Measurements from ENCODE around the gene AGER. TPM values are rescaled to one million over a fixed set of nuclear protein-coding genes. Genes with fewer than 3 reads are reported as not detected.

AGER gene
- total and polyA plus RNA-seq, 9 of the 15 experiments (the other 6 are each of a cell fraction or from before 2014, with no cell fraction given), result 1.2 to 11.5 (median 4.1) TPM

DNA sequence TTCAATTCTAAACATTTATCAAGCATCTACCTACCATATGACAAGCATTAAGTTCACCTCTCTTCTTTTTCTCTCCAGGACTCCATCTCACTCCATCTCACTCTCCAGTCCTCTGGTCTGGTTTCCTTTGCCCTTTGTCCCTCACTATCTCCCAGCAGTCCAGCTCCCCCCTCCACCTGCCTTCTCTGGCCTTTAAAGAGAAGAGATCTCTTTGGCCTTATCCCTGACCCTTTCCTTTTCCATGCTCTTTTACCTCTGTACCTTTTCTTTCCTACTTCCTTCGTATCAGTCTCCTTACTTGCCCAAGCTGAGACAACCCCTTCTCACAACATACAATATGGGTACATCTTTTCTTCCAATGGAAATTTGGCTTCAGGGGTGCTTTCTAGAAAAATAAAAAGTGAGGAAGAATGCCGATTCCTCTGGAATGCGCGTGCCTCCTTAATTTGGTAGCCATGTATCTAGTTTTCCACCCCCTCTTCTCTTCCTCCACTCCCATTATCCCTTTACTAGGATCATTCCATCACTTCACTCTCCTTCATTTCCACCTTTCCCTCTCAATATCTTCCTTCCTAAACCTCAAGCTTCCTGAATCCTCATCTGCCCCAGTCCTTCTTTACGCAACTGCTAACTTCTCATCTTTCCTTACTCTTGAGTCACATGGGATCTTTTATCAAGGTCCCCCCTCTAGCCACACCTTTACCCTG lies 7.4 kb downstream of the AGER start (continued):
- TF ChIP-seq BHLHE40 (IDR thresholded peaks at IDR 0.05; ENCODE audit: low read length), result no peak
- TF ChIP-seq EP400 (IDR thresholded peaks at IDR 0.05), result no peak
- TF ChIP-seq, protein P1, sequence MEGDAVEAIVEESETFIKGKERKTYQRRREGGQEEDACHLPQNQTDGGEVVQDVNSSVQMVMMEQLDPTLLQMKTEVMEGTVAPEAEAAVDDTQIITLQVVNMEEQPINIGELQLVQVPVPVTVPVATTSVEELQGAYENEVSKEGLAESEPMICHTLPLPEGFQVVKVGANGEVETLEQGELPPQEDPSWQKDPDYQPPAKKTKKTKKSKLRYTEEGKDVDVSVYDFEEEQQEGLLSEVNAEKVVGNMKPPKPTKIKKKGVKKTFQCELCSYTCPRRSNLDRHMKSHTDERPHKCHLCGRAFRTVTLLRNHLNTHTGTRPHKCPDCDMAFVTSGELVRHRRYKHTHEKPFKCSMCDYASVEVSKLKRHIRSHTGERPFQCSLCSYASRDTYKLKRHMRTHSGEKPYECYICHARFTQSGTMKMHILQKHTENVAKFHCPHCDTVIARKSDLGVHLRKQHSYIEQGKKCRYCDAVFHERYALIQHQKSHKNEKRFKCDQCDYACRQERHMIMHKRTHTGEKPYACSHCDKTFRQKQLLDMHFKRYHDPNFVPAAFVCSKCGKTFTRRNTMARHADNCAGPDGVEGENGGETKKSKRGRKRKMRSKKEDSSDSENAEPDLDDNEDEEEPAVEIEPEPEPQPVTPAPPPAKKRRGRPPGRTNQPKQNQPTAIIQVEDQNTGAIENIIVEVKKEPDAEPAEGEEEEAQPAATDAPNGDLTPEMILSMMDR (IDR thresholded peaks at IDR 0.05 in 2 of 3, conservative IDR thresholded peaks at IDR 0.05 in 1 of 3; ENCODE audit: insufficient read depth in 2 of 3, low read depth in 1 of 3, low read length in 3 of 3), result no peak
- no peak for TF ChIP-seq ZNF444 (CRISPR knock-in tag; IDR thresholded peaks at IDR 0.05)
- TF ChIP-seq, protein P2, sequence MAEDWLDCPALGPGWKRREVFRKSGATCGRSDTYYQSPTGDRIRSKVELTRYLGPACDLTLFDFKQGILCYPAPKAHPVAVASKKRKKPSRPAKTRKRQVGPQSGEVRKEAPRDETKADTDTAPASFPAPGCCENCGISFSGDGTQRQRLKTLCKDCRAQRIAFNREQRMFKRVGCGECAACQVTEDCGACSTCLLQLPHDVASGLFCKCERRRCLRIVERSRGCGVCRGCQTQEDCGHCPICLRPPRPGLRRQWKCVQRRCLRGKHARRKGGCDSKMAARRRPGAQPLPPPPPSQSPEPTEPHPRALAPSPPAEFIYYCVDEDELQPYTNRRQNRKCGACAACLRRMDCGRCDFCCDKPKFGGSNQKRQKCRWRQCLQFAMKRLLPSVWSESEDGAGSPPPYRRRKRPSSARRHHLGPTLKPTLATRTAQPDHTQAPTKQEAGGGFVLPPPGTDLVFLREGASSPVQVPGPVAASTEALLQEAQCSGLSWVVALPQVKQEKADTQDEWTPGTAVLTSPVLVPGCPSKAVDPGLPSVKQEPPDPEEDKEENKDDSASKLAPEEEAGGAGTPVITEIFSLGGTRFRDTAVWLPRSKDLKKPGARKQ (CRISPR knock-in tag; IDR thresholded peaks at IDR 0.05), result no peak
- TF ChIP-seq, protein P3, sequence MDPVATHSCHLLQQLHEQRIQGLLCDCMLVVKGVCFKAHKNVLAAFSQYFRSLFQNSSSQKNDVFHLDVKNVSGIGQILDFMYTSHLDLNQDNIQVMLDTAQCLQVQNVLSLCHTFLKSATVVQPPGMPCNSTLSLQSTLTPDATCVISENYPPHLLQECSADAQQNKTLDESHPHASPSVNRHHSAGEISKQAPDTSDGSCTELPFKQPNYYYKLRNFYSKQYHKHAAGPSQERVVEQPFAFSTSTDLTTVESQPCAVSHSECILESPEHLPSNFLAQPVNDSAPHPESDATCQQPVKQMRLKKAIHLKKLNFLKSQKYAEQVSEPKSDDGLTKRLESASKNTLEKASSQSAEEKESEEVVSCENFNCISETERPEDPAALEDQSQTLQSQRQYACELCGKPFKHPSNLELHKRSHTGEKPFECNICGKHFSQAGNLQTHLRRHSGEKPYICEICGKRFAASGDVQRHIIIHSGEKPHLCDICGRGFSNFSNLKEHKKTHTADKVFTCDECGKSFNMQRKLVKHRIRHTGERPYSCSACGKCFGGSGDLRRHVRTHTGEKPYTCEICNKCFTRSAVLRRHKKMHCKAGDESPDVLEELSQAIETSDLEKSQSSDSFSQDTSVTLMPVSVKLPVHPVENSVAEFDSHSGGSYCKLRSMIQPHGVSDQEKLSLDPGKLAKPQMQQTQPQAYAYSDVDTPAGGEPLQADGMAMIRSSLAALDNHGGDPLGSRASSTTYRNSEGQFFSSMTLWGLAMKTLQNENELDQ (CRISPR knock-in tag; IDR thresholded peaks at IDR 0.05; ENCODE audit: borderline replicate concordance), result no peak
- no peak for TF ChIP-seq ZNF184 (CRISPR knock-in tag; IDR thresholded peaks at IDR 0.05)
- 0 out of 2 replicates have a peak, but pooled peaks have one; percentile 6 for TF ChIP-seq ELF1 (tag; IDR thresholded peaks at IDR 0.05)
- peak; percentile 97 for TF ChIP-seq THRAP3 (IDR thresholded peaks at IDR 0.05; ENCODE audit: borderline replicate concordance)
- TF ChIP-seq, protein P4, sequence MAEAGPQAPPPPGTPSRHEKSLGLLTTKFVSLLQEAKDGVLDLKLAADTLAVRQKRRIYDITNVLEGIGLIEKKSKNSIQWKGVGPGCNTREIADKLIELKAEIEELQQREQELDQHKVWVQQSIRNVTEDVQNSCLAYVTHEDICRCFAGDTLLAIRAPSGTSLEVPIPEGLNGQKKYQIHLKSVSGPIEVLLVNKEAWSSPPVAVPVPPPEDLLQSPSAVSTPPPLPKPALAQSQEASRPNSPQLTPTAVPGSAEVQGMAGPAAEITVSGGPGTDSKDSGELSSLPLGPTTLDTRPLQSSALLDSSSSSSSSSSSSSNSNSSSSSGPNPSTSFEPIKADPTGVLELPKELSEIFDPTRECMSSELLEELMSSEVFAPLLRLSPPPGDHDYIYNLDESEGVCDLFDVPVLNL (CRISPR knock-in tag; IDR thresholded peaks at IDR 0.05; ENCODE audit: low read depth), result no peak
- TF ChIP-seq CHD2 (IDR thresholded peaks at IDR 0.05; ENCODE audit: low read depth, low read length), result no peak
- no peak for TF ChIP-seq ZNF274 (IDR thresholded peaks at IDR 0.05; ENCODE audit: borderline replicate concordance, low read depth, low read length)
- TF ChIP-seq, protein P5, sequence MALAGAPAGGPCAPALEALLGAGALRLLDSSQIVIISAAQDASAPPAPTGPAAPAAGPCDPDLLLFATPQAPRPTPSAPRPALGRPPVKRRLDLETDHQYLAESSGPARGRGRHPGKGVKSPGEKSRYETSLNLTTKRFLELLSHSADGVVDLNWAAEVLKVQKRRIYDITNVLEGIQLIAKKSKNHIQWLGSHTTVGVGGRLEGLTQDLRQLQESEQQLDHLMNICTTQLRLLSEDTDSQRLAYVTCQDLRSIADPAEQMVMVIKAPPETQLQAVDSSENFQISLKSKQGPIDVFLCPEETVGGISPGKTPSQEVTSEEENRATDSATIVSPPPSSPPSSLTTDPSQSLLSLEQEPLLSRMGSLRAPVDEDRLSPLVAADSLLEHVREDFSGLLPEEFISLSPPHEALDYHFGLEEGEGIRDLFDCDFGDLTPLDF (CRISPR knock-in tag; IDR thresholded peaks at IDR 0.05), result no peak
- TF ChIP-seq EZH2 (IDR thresholded peaks at IDR 0.05; ENCODE audit: borderline replicate concordance, low read depth, low read length), result no peak
- TF ChIP-seq NFE2L1 (tag; IDR thresholded peaks at IDR 0.05; ENCODE audit: borderline replicate concordance, low read depth), result no peak
- peak; percentile 59; the same call in 1 of the 2 replicates for TF ChIP-seq ZFP1 (CRISPR knock-in tag; IDR thresholded peaks at IDR 0.05)
- TF ChIP-seq ELF4 (CRISPR knock-in tag; IDR thresholded peaks at IDR 0.05), result peak; percentile 90
- TF ChIP-seq EGR1 (conservative IDR thresholded peaks at IDR 0.05), result no peak
- no peak; the same call in 1 of the 2 replicates for TF ChIP-seq ZNF436 (CRISPR knock-in tag; IDR thresholded peaks at IDR 0.05)
- 0 out of 2 replicates have a peak, but pooled peaks have one; percentile 6 for TF ChIP-seq NFIX (CRISPR knock-in tag; IDR thresholded peaks at IDR 0.05; ENCODE audit: low read depth)
